Measurements from ENCODE around the gene DOCK8.

DOCK8 gene

GRCh38 chr9:436482-436881 lies 221.8 kb downstream of the DOCK8 start:
- no peak for DNase-seq

- DNase-seq, result no peak
Observed at GRCh38 chr9:437066-437465, 222.4 kb downstream of the DOCK8 start.

GRCh38 chr9:437574-438001 lies 222.9 kb downstream of the DOCK8 start:
- DNase-seq, result no peak

- DNase-seq, result no peak
Observed at GRCh38 chr9:438066-438465, 223.4 kb downstream of the DOCK8 start.

- DNase-seq, result no peak
Observed at GRCh38 chr9:438961-439768, 224.5 kb downstream of the DOCK8 start.

- DNase-seq, result no peak
Observed at GRCh38 chr9:441126-441525, 226.5 kb downstream of the DOCK8 start.

GRCh38 chr9:444528-444927 lies 229.9 kb downstream of the DOCK8 start:
- no peak for DNase-seq

- no peak for DNase-seq
Observed at GRCh38 chr9:445033-445432, 230.4 kb downstream of the DOCK8 start.

GRCh38 chr9:446074-446699 lies 231.5 kb downstream of the DOCK8 start:
- DNase-seq, result no peak

- DNase-seq, result peak; percentile 69
Observed at GRCh38 chr9:447230-448025, 232.8 kb downstream of the DOCK8 start.

- no peak for DNase-seq
Observed at GRCh38 chr9:450057-450456, 235.4 kb downstream of the DOCK8 start.

- no peak for DNase-seq
Observed at GRCh38 chr9:450561-450960, 235.9 kb downstream of the DOCK8 start.

- DNase-seq, result no peak
Observed at GRCh38 chr9:453832-454231, 239.2 kb downstream of the DOCK8 start.

GRCh38 chr9:456365-456764 lies 241.7 kb downstream of the DOCK8 start:
- no peak for DNase-seq

GRCh38 chr9:458590-458989 lies 243.9 kb downstream of the DOCK8 start:
- no peak for DNase-seq

- DNase-seq, result no peak
Observed at GRCh38 chr9:459491-460444, 245.1 kb downstream of the DOCK8 start.

GRCh38 chr9:462121-462520 lies 247.5 kb downstream of the DOCK8 start:
- no peak for DNase-seq

- no peak for DNase-seq
Observed at GRCh38 chr9:462606-463005, 247.9 kb downstream of the DOCK8 start.

GRCh38 chr9:463455-464171 lies 248.9 kb downstream of the DOCK8 start:
- no peak for DNase-seq

- no peak for DNase-seq
Observed at GRCh38 chr9:466747-467146, 252.1 kb downstream of the DOCK8 start.

GRCh38 chr9:468766-469426 lies 254.2 kb downstream of the DOCK8 start:
- DNase-seq, result peak; percentile 7
